BE2C (cell line): ENCODE measurements around the gene LETM1.

Source experiments
- DNase-seq: peaks from one replicate; pipeline ENCODE4 v3.0.0-alpha.2; 2020
- H3K27me3 ChIP-seq: fragments of 250-450 bp; sonication (Bioruptor Pico); 2 replicates; pipeline ENCODE4 v1.5.1; 2020; ENCODE audit warnings: mild to moderate bottlenecking
- H3K36me3 ChIP-seq: fragments of 250-450 bp; sonication (Bioruptor Pico); 2 replicates; pipeline ENCODE4 v1.5.1; 2020; ENCODE audit warnings: mild to moderate bottlenecking
- H3K4me1 ChIP-seq: fragments of 250-450 bp; sonication (Bioruptor Pico); 2 replicates; pipeline ENCODE4 v1.5.1; 2020
- H3K4me3 ChIP-seq: 2 replicates; pipeline ENCODE4 v1.5.1; 2011; ENCODE audit warnings: low read depth, low read length
- H3K9me3 ChIP-seq: fragments of 250-450 bp; sonication (Bioruptor Pico); 2 replicates; pipeline ENCODE4 v1.5.1; 2020
- TF ChIP-seq, protein P1 (sequence below): IDR thresholded peaks from 2 replicates; pipeline ENCODE4 v1.5.1; 2012; ENCODE audit warnings: mild to moderate bottlenecking, low read depth, low read length

LETM1 gene

DNA sequence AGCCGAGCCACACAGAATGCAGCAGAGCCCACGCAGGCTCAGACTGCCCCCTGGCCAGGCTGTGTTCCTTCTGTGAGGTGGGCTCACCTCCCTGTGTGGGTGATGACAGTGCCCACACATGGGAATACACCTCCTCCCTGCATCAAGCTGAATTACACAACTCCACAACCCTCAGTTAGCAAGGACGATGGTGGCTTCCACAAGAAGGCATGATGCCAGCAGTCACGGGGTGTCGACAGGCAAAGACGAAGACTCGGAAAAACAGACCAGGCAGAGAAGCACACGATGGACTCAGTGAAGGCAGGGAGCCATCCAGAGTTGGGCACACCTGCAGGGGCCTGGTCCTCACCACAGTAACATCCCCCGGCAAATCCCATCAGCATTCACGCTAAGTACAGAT is 12.1 kb downstream of the LETM1 start:
- no peak for DNase-seq
- H3K4me3 ChIP-seq = no peak overlapping the region
- peaks cover 79% of the 10 kb centered on the region for H3K36me3 ChIP-seq
- no peaks in the 10 kb centered on the region for H3K9me3 ChIP-seq
- H3K4me1 ChIP-seq = no peaks in the 10 kb centered on the region
- H3K27me3 ChIP-seq = no peaks in the 10 kb centered on the region
- TF ChIP-seq, protein P1, sequence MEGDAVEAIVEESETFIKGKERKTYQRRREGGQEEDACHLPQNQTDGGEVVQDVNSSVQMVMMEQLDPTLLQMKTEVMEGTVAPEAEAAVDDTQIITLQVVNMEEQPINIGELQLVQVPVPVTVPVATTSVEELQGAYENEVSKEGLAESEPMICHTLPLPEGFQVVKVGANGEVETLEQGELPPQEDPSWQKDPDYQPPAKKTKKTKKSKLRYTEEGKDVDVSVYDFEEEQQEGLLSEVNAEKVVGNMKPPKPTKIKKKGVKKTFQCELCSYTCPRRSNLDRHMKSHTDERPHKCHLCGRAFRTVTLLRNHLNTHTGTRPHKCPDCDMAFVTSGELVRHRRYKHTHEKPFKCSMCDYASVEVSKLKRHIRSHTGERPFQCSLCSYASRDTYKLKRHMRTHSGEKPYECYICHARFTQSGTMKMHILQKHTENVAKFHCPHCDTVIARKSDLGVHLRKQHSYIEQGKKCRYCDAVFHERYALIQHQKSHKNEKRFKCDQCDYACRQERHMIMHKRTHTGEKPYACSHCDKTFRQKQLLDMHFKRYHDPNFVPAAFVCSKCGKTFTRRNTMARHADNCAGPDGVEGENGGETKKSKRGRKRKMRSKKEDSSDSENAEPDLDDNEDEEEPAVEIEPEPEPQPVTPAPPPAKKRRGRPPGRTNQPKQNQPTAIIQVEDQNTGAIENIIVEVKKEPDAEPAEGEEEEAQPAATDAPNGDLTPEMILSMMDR = no peak

DNA sequence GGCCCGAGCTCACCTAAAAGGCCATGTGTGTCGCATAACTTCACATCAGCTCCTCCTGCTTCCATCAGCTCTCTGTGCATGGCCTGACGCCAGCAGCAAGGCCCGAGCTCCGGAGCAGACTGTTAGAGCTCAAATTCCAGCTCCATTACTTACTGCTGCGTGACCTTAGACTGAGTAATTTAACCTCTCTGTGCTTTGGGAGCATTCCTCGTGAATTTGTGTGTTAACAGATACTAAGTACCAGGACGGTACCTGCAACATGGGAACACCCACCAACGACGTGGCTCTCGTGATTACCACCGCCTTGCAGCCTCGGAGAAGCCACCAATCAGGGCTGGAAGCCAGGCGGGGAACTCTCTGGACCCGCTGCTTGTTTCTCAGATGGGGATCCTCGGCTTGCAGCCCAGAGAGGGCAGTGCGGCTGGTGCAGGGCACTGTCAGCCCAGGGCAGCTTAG is 12.9 kb downstream of the LETM1 start:
- Histone ChIP-seq H3K27me3 (no peaks in the 10 kb centered on the region), H3K9me3 (no peaks in the 10 kb centered on the region), H3K4me3 (no peak overlapping the region), H3K4me1 (no peaks in the 10 kb centered on the region), H3K36me3 (peaks cover 87% of the 10 kb centered on the region)
- TF ChIP-seq, protein P1 = no peak
- no peak for DNase-seq

DNA sequence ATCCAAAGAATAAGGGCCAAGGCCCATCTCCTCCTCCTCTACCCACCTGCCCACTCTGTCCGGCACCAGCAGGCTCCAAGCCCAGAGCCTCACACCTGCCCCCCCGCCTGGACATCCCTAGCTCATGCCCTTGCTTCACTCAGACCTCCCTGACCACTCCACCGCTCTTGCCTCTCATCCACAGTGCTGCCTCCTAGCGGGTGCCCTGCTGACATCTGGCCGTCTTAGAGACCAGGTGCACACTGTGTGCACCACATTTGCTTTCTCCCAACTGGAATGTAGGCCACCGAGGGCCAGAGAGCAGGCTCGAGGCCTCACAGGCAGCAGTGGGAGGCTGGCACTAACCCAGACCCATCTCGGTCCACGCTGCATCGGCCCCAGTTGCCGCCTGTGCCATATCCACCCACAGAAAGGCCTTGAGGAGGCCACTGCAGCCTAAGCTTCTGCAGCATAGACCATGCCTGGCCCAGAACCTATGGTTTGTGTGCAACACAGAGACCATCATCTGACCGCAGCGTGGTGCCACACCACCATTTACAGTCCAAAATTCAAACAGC is 13.5 kb downstream of the LETM1 start:
- H3K9me3 ChIP-seq = no peaks in the 10 kb centered on the region
- no peak for DNase-seq
- H3K4me3 ChIP-seq = no peak overlapping the region
- peaks cover 89% of the 10 kb centered on the region for H3K36me3 ChIP-seq
- TF ChIP-seq, protein P1 = no peak
- H3K27me3 ChIP-seq = no peaks in the 10 kb centered on the region
- H3K4me1 ChIP-seq = no peaks in the 10 kb centered on the region

DNA sequence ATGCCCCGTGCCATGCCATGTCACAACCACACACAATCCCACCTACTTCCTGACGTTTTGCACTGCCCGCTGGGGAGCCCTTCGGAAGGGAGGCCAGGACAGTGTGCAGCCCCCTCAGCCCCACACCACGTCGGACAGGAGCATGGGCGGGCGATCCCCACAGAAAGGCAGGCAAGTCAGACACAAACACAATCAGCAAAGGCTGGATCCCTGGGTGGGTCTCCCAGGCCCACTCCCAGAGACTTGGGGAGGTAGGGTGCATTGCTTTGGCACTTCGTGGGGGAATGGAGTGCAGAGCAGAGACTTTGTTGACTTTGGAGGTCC is 14.1 kb downstream of the LETM1 start:
- no peak overlapping the region for H3K4me3 ChIP-seq
- H3K9me3 ChIP-seq = no peaks in the 10 kb centered on the region
- no peak for DNase-seq
- TF ChIP-seq, protein P1 = no peak
- H3K36me3 ChIP-seq = peaks cover 88% of the 10 kb centered on the region
- no peaks in the 10 kb centered on the region for H3K4me1 ChIP-seq
- H3K27me3 ChIP-seq = no peaks in the 10 kb centered on the region

DNA sequence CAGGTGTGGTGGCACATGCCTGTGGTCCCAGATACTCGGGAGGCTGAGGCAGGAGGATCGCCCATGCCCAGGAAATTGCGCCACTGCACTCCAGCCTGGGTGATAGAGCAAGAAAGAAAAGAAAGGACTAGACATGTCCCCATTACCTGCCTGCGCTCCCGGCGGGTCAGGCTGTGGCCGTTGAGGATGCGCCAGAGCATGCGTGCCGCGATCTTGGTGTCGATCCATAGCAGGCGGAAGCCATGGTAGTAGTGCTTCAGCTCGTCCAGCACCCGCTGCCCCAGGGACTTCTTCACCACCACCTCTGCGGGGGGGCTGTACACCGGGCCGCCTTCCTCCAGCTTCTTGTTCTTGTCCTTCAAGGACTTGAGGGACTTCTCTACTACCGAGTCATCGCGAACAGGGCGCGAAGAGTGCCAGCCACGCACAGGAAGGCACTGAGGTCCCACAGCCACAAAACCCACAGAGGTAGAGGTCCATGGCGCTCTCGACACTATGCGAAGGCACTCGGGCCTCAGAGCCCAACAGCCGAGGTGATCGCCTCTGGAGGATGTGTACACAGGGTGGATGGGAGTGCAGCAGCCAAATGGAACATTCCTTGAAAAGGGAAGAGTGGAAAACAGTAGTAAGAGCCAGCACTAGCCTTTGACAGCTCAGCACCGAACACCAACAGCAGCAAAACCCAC is 14.6 kb downstream of the LETM1 start:
- no peaks in the 10 kb centered on the region for H3K4me1 ChIP-seq
- TF ChIP-seq, protein P1 = no peak
- H3K9me3 ChIP-seq = no peaks in the 10 kb centered on the region
- H3K4me3 ChIP-seq = no peak overlapping the region
- H3K27me3 ChIP-seq = no peaks in the 10 kb centered on the region
- H3K36me3 ChIP-seq = peaks cover 88% of the 10 kb centered on the region
- DNase-seq = no peak

DNA sequence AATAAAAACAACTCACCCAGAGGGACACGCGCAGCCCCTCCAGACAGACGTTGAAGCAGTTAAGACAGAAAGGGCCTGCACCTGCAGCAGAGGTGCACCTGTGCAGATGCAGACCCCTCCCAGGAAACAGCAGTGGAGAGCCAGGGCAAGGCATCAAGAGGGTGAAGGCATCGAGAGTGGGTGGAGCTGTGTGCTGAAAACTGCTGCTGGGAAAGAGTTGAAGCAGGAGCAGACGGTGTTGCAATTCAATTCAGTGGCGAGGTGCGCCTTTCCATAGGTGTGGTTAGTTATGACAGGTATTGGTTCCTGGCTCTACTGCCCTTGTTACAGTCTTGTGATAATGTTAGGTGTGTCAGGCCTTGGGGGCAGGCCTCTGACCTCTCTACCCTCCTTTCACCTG is 16.7 kb downstream of the LETM1 start:
- Histone ChIP-seq H3K27me3 (no peaks in the 10 kb centered on the region), H3K4me3 (no peak overlapping the region), H3K9me3 (no peaks in the 10 kb centered on the region), H3K4me1 (no peaks in the 10 kb centered on the region), H3K36me3 (peaks cover 88% of the 10 kb centered on the region)
- no peak for DNase-seq
- TF ChIP-seq, protein P1 = no peak
